ENCODE measurements around the gene UBASH3B.
A peak's percentile ranks its signal among the peaks of the same experiment; 100 is the strongest.
"Not testable (repeated sequence)": the region's sequence is repeated elsewhere in the genome, so short reads cannot be mapped to it uniquely, and the experiment has no call there.

Gene UBASH3B, protein sequence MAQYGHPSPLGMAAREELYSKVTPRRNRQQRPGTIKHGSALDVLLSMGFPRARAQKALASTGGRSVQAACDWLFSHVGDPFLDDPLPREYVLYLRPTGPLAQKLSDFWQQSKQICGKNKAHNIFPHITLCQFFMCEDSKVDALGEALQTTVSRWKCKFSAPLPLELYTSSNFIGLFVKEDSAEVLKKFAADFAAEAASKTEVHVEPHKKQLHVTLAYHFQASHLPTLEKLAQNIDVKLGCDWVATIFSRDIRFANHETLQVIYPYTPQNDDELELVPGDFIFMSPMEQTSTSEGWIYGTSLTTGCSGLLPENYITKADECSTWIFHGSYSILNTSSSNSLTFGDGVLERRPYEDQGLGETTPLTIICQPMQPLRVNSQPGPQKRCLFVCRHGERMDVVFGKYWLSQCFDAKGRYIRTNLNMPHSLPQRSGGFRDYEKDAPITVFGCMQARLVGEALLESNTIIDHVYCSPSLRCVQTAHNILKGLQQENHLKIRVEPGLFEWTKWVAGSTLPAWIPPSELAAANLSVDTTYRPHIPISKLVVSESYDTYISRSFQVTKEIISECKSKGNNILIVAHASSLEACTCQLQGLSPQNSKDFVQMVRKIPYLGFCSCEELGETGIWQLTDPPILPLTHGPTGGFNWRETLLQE

DNA sequence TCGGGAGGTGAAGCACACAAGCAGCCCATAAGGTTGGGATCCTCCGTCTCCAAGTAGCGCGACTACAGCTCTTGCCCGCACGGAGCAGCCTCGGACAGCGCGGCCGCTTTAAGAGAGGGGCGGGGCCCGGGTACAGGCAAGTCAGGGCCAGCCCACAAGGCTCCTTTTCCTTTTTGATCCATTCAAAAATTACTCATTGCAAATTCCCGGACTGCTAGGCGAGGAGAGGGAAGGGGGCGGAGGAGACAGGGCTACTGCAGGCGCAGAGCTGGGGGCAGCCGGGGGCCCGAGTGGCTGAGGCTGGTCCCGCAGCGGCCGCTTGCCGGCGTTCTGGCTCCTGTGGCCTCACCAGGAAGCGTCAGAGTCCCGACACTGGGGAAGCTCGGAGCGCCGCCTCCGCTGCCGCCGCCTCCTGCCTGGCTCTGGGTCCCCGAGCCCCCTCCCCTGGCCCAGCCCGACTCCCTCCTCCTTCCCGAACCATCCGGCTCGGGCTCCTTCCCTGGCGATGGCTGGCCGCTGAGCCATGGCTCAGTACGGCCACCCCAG lies at the start of gene UBASH3B:
Gene UBASH3B (plus strand): TSS at position 196 of the 546 bp plus-strand sequence. CDS start 328 bp downstream, at position 524.
- DNase-seq (ENCODE audit: low spot score) = peak; percentile 61

GRCh38 chr11:122607162-122607561 lies 48.4 kb upstream of the UBASH3B start:
- DNase-seq (ENCODE audit: low spot score) = not testable (repeated sequence)

DNA sequence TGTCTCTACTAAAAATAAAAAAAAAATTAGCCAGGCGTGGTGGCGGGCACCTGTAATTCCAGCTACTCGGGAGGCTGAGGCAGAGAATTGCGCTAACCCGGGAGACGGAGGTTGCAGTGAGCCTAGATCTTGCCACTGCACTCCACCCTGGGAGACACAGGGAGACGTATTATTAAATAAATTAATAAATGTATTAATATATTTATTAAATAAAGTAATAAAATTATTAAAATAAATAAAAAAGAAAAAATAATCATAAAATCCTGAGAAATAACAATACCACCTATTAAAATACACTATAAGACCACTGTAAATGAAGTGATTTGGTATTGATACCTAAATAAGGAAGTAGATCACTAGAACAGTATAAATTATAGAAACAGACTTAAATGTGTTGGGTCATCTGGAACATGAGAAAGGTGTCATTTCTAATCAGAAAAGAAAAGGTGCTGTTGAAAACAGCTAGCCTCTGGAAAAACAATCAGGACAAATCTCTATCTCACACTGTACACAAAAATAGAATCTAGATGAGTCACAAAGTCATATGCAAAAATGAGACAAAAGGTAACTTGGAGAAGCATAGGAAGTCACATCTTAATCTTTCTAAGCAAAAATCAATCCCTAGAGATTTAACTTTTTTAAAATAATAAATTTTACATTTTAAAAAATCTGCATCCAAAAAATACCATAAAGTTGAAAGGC lies 43.2 kb upstream of the UBASH3B start:
- no peak for DNase-seq (ENCODE audit: low spot score)

- no peak for DNase-seq (ENCODE audit: low spot score)
Measured at GRCh38 chr11:122616718-122617117, 38.8 kb upstream of the UBASH3B start.

DNA sequence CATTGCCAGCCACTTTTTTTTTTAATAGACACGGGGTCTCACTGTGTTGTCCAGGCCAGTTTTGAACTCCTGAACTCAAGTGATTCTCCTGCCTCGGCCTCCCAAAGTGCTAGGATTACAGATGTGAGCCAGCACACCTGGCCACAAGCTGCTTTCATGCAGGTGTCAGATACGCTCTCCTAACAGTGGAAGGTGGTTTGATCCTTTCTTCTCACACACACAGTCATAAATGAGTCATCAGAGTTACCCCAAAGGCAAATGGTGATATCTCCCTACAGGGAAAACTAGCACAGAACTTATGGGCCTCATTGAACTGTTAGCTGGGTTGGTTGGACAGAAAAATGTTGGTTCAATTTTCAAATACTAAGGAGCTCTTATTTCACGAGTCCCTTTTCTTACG lies 38.2 kb upstream of the UBASH3B start:
- no peak for DNase-seq (ENCODE audit: low spot score)

DNA sequence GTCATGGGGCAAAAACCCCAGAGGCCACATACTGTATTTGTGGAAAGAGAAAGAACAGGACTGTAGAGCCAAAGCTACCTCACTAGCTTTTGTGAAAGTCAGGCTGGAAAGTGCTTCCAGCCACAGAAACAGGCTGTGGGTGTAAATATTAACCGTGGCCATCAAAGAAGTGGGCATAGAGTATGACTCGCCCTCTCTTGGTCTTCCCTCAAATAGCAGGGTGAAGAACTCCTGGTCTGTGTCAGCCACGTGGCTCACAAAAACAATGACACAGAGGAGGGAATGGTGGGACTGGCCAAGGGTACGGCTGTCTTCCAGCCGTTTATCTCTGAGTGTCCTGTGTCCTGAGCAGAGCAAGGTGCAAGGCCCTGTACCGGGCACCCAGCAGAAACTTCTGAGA lies 37.6 kb upstream of the UBASH3B start:
- no peak for DNase-seq (ENCODE audit: low spot score)

- DNase-seq (ENCODE audit: low spot score) = no peak
Measured at GRCh38 chr11:122618927-122619326, 36.6 kb upstream of the UBASH3B start.

DNA sequence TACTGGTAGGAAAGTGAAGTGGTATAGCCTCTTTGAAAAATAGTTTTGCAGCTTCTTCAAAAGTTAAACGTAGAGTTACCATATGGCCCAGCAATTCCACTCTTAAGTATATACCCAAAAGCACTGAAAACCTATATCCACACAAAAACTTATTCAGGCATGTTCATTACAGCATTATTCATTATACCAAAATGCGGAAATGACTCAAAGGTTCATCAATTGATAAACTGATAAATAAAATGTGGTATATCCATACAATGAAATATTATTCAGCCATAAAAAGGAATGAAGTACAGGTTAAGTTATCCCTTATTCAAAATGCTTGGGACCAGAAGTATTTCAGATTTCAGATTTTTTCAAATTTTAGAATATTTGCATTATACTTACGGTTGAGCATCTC lies 35.8 kb upstream of the UBASH3B start:
- no peak for DNase-seq (ENCODE audit: low spot score)

DNA sequence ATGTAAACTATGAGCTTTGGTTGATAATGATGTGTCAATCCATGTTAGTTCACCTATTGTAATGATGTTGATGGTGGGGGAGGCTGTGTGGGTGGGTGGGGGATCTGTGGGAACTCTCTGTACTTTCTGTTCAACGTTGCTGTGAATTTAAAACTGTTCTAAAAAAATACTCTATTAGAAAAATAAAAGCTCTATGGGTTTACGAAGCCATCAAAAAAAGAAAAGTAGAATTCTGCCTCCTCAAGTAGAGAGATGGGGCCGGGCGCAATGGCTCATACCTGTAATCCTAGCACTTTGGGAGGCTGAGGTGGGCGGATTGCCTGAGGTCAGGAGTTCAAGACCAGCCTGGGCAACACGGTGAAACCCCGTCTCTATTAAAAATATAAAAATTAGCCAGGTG lies 30.0 kb upstream of the UBASH3B start:
- DNase-seq (ENCODE audit: low spot score) = not testable (repeated sequence)

DNA sequence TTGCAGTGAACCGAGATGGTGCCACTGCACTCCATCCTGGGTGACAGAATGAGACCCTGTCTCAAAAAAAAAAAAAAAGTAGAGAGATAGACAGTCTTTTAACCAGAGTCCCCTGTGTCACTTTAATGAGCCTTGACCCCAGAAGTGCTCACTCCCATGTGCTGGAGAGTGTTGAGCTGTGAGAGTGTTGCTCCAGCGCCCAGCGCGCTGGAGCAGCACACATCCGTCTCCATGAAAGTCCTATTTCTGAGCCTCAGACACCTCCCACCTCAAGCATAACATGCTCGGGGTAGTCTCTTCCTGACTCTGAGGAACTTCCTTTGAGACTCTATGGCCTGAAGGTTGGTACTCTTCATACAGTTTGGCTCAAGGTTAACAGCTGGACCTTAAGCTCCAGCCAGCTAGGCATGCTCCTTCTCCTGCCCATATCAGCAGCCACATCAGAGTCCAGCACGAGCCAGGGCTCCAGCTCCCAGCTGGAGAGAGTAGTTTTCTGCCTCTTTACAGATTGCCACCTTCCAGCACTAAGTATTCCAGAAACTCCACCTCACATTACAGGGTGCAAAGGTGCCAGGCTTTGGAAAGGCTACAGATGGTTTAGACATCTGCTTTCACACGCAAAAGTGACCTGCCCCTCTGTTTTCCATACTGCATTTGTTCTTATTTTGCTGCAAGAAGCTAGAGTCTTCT lies 29.4 kb upstream of the UBASH3B start:
- no peak for DNase-seq (ENCODE audit: low spot score)

DNA sequence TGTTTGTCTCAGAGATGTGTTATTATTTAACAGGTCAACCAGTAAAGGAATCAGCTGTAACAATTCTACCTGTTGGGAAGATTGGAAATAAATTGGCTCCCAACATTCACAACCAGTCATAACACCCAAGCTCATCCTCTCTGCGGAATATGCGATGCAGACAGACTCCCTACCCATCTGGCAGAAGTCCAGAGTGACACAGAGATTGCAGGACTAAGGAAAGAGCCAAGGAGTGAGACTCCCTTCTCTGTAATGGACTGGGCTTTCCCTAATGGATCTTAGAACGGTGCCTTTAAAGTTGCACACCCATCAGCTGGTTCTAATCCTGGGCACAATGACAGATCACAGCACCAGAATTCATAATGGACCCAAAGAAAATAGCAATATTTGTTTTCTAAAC lies 27.8 kb upstream of the UBASH3B start:
- no peak for DNase-seq (ENCODE audit: low spot score)

DNA sequence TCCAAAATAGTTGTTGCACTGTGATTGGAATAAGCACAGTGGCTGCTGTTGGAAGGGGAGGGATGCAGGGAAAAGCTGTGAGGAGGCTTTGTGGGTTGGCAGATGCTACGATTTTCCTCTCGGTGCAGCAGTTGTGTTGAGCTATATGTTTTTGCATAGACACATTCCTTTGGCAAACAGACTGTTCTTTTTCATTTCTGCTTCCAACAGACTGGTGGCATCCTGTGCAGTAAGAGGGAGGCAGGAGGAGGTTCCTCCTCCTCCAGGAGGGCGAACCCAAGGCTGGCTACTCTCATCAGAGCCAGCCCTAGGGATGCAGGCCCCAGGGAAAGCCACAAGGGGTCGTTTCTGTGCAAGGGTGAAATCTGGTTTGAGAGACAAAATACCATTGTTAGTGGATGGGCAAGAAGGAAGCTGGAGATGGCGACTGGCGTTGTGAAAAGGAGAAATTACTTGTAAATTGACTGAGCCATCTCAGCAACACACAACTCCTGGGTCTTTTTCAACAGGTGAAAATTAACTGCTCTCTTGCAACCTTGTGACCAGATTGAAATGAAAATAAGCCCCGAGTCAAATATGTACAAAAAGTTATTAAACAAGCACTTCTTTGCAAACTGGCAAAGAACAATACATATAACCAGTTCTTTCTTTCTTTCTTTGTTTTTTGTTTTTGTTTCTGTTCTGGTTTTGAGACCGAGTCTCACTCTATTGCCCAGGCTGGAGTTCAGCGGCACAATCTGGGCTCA lies 26.5 kb upstream of the UBASH3B start:
- peak; percentile 67 for DNase-seq (ENCODE audit: low spot score)

- no peak for DNase-seq (ENCODE audit: low spot score)
Measured at GRCh38 chr11:122632181-122632824, 23.2 kb upstream of the UBASH3B start.

DNA sequence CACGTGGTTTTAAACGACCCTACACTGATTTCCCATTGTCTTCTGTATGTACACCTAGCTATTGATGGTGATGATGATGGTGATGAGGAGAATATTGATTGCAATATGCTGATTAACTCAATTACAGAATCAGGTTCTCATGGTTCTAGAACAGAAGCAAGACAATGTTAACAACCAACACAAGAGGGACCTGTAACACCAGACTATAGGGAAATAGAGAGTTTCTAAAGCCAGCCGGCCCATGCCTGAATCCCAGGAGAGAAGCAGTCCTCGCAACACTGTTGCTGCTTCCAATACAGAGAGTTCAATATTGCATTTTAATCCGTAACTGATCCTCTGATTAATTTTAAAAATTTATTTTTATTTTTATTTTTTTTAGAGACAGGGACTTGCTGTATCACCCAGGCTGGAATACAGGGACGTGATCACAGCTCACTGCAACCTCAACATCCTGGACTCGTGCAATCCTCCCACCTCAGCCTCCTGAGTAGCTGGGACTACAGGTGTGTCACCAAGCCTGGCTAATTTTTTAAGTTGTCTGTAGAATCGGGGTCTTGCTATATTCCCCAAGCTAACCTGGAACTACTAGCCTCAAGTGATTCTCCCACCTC lies 22.2 kb upstream of the UBASH3B start:
- DNase-seq (ENCODE audit: low spot score) = peak; percentile 14

- DNase-seq (ENCODE audit: low spot score) = no peak
Measured at GRCh38 chr11:122634501-122634900, 21.0 kb upstream of the UBASH3B start.

- DNase-seq (ENCODE audit: low spot score) = no peak
Measured at GRCh38 chr11:122637541-122637940, 18.0 kb upstream of the UBASH3B start.

DNA sequence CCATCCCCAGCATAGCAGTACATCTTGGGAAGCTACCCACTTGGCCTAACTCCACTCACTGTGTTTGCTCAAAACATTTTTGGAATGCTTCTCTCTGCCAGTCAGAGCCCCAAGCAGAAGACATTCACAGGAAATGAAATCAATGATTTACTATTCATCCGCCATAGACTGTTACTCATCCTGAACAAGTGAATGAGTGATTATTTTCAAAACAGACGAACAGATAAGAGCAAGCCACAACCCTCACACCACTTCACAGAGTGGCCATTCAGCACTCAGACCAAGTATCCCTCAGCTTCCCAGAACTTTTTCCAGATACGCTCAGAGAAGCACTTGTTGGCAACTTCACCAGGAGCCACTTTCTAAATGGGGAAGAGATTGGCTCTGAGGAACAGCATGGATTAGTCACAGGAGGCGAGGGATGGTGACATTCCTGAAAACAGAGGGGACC lies 13.0 kb upstream of the UBASH3B start:
- DNase-seq (ENCODE audit: low spot score) = no peak

DNA sequence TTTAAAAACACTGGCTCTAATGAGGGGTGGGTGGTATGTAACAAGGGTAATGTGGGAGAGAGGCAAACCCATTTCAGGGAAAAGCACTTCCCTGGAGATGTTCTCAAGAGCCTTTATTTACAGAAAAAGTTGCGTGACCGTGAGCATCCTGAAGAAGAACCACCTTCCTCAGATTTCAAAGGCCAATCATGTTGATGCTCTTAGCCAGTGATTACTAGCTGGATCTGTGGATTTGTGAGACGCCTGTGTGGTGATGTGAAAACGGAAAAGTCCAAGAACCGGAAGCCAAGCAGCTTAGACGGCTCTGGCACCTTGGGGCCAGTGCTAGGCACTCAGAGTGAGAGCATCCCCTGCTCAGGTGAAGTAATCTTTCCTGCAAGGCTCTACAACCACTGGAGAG lies 12.6 kb upstream of the UBASH3B start:
- DNase-seq (ENCODE audit: low spot score) = no peak

DNA sequence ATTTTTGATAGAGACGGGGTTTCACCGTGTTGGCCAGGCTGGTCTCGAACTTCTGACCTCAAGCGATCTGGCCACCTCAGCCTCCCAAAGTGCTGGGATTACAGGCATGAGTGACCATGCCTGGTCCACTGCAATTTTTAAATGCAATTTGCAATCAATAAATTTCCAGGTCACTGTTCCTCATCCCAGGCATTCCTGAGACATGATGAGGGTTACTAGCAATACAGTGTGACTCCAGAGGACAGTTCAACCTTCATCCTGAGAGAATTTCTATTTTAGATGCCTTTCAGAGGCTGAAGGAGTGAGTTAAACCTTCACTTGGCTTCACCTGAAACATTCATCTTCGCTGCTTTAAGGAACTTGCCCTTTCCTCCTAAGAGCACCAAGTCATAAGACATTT lies 9.7 kb upstream of the UBASH3B start:
- no peak for DNase-seq (ENCODE audit: low spot score)

All from CD4-positive, alpha-beta T cell treated with Interleukin-6 at 100 ng/mL for 8 hours (primary cell).